GM04504 (cell line): ENCODE results near the gene PRSS22.

ENCODE experiments used
- DNase-seq: peaks from one replicate; pipeline ENCODE4 v3.0.0-alpha.2; 2012; ENCODE audit warnings: low read depth

PRSS22 gene

GRCh38 chr16:2813771-2814221, 44.2 kb downstream of the PRSS22 start:
- no peak for DNase-seq

DNA sequence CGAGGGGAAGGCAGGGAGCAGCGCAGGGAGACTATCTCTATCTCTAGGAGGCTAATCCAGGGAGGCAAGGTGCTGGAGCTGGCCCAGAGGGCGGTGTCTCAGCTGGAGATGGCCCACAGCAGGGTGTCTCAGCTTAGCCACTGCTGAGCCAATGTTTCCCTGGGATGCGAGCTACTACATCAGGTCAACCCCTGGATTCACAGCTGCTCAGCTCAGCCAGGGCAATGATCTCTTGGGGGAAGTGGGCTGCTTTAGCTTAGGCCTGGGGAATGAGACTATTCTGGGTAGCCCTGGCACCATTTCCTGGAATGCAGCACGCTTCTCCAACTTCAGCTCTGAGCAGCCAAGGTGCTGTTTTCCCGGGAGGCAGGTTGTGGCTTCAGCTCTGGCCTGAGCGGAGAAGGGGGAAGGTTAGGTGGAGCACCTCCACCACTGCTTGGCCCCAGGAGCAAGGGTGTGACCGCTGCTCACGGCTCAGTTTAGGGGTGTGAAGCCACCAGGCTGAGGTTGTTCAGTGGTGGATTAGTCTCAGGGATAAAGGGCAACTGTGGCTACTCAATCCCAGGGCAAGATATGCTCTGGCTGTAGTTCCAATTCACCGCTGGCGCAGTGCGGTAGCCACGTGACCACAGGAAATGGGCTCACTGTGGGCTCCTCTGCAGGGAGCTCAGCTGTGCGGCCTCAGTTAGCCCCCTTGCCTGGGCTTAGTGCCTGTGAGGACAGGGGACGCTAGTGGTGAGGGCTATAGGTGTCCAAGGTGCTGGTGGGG, 46.1 kb downstream of the PRSS22 start:
- no peak for DNase-seq

GRCh38 chr16:2810651-2811050, 47.3 kb downstream of the PRSS22 start:
- no peak for DNase-seq

GRCh38 chr16:2809149-2809760, 48.7 kb downstream of the PRSS22 start:
- DNase-seq, result no peak

GRCh38 chr16:2808181-2808580, 49.8 kb downstream of the PRSS22 start:
- no peak for DNase-seq

GRCh38 chr16:2806286-2806685, 51.7 kb downstream of the PRSS22 start:
- no peak for DNase-seq

- no peak for DNase-seq
Measured at GRCh38 chr16:2804728-2805127, 53.2 kb downstream of the PRSS22 start.

GRCh38 chr16:2803545-2804195, 54.3 kb downstream of the PRSS22 start:
- no peak for DNase-seq
